GM19468 (cell line): ENCODE data around the gene ZNRF3.

ENCODE experiments used
- ATAC-seq: cut with Tn5 transposase; IDR thresholded peaks from one replicate; pipeline ENCODE4 v1.9.1; 2021; ENCODE audit warnings: mild to moderate bottlenecking, moderate library complexity, moderate number of reproducible peaks; ENCODE audit not compliant: unreplicated experiment; ENCODE audit errors: extremely low read depth

ZNRF3 gene

GRCh38 chr22:28978863-28979796 is 95.8 kb downstream of the ZNRF3 start:
- no peak for ATAC-seq

DNA sequence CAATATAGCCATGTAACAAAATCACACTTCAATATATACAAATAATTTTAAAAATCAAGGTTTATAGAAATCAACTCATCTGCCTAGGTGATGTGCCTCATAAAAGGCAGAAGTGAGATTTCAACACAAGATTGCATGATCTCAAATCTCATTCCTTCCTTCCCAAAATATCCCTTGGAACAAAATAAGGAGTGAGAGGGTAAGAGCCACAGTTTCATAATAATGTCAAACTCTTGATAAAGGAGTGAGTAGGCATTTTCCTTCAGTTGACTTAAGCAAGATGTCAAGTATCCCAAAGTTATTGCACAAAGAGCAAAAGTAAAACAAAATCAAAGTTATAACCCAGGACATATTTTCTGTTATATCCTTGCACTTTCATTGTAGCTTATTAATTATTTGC is 97.0 kb downstream of the ZNRF3 start:
- ATAC-seq, result no peak

GRCh38 chr22:28981818-28982499 is 98.6 kb downstream of the ZNRF3 start:
- ATAC-seq, result no peak

GRCh38 chr22:28983190-28983589 is 99.8 kb downstream of the ZNRF3 start:
- no peak for ATAC-seq

- no peak for ATAC-seq
Measured at GRCh38 chr22:28983788-28984441, 100.5 kb downstream of the ZNRF3 start.

DNA sequence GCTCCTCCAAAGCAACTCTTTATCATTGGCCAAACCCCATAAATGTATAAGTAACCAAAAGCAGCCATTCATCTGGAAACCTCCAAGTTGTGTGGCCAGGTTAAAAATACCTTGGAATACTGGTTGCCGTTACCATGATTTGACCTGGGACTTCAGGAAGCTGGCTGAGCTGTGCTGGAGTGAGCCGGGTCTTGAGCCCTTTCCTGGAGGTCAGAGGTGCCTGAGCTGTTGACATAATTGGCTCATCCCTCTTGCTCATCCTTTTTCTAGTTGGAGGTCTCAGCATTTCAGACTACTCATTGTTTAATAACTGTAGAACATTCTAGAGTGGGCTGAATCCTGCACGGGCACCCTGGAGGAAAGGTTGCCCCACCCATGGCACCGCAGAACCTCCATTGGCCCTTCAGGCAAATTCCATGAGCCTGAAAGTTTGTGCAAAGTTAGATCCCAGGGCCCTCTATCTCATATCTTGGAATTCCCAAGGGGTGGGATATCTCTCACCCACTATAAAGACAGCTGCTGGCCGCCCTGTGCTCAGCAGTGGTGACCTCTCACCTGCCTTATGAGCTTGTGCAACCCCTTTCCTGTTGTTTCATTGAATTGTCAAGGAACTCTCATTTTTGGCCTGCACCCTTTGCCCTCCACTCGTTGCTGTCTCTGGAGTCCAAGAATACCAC is 101.2 kb downstream of the ZNRF3 start:
- no peak for ATAC-seq

GRCh38 chr22:28985581-28986290 is 102.4 kb downstream of the ZNRF3 start:
- no peak for ATAC-seq

DNA sequence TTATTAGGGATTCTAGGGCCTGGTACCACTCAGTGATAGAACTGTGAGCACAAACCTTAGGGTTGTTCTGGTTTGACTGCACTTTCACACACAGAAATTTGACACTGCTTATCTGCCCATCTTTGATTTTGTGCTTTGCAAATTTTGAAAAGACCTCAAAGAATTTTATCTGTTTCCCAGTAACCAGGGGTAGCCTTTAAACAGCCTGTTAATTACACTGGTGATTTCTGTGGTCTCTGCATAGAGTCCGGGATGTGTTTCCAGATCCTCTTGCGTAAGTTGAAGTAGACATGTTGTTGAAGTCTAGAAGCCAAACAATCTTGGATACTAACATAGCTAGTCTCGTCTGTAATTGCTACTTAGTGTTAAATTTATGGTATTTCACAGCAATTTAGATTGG is 103.0 kb downstream of the ZNRF3 start:
- no peak for ATAC-seq

GRCh38 chr22:28988457-28988856 is 105.1 kb downstream of the ZNRF3 start:
- no peak for ATAC-seq

DNA sequence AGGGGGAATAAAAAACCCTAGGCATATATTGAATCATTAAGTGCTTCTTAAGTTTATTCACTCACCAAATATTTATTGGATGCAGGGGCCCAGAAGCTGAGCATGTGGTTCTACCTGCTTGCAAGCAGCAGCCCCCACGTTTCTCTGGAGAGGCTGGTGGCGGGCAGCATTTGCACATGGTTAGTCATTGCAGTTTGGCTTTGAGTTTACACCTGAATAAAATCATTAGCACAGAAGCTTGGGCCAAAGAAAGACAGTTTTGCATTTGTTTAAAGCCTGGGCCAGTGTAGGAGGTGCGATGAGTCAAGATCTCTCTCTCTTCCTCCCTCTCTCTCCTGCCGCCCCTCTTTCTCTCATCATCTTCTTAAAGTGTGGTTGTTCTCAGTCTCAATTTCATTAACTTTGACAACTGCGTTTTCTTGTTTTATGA is 105.7 kb downstream of the ZNRF3 start:
- no peak for ATAC-seq

- no peak for ATAC-seq
Measured at GRCh38 chr22:28989484-28989883, 106.1 kb downstream of the ZNRF3 start.

DNA sequence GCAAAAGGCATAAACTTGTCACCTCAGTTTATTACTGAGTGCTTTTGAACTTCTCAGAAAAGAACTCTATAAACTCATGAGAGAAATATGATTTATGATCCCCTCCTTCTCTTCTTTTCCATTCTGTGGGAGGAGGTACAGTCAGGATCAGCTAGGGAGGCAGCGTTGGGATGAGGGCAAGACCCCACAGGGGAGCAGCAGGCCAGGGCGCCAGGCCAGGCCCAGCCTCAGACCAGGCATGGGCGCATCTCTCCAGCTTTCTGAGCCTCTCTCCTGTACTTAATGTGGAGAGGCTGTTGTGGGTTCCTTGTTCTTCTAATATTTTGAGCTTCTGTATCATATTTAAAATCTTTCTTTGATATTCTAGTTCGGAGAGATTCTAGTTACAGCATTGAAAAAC is 106.5 kb downstream of the ZNRF3 start:
- no peak for ATAC-seq

- ATAC-seq, result no peak
Measured at GRCh38 chr22:28992565-28993356, 109.4 kb downstream of the ZNRF3 start.

- ATAC-seq, result no peak
Measured at GRCh38 chr22:28994522-28994921, 111.2 kb downstream of the ZNRF3 start.

- ATAC-seq, result no peak
Measured at GRCh38 chr22:28995551-28995950, 112.2 kb downstream of the ZNRF3 start.

DNA sequence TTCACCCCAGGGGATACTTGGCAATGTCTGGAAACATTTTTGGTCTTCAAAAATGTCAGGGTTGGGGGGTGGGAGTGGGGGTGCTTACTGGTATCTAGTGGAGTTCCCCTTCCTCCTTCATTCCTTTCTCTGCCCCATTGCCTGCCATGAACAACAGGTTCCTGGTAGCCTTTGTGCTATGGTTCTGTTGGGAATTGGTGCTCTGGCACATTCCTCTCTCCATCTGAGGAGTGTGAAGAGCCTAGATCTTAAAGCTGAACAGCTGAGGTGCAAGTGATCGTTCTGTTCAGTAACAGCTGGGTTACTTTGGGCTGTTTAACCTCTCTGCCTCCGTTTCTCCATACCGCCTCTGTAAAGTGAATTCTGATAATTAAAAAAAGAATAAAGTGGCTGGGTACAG is 114.0 kb downstream of the ZNRF3 start:
- ATAC-seq, result no peak

DNA sequence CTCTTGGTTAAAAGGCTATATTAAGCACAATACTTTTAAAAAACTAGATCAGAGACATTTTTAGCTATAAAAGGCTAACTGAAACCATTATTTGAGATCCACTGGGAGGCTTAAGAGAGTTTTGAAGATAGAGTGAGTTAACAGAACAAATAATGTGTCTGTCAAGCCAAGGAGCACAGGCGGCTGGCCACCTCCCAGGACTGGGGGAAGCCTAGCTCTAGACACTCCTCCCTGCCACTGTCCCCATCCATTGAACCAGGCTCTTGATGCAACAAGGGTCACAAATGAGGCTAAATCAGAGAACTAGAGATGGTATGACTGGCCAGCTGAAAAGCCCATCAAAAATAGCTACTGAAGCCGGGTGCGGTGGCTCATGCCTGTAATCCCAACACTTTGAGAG is 115.3 kb downstream of the ZNRF3 start:
- ATAC-seq, result no peak

DNA sequence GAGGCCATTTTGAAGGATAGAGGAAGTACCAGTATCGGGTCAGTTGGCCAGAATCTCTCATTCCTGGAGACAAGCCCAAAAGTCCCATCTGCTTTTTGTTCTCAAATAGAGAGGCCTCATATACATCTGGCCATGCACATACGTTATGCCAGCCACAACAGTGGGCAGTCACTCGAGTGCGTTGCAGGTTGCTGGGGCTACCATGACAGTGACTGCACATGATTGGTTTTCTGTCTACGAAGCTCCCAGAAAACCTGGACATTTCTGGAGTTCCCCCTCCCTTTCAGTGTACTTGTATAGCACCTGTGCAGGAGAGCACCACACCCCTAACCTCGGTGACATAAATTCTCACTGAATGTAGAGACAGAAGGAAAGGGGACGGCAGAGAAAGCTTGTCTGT is 116.1 kb downstream of the ZNRF3 start:
- ATAC-seq, result no peak

DNA sequence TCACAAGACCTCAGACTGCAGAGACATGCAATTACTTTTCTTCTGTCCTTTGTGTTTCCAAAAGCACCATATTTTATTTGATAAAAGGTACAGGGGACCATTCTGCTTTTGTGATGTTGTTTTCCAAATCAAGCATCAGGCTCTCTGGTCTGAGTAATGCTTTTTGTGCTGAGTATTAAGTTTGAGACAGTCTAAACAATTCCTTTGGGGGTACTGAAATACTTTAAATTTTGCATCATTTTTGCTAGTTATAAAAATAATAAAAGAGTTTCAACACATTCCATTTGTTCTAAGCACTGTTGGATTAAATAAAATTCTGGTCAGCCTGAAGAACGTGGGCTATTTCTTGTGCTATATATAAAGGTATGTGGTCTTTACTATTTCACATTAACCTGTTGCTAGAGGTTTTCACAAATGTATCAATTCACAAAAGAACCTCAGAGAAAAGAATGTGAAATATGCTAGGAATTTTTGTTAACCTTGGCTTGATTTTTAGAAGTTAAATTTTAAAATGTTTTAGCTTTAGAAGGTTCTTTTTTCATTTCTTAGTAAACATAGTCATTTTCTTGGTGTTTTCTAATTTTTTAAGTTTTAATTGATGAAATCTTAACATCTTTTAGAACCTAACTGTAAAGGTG is 116.7 kb downstream of the ZNRF3 start:
- no peak for ATAC-seq
